Measurements from ENCODE around the gene DGCR8. TPM values are rescaled to one million over a fixed set of nuclear protein-coding genes. Genes with fewer than 3 reads are reported as not detected.

The DGCR8 gene
- total RNA-seq, 1 donor from 2014 or later = 40.9 TPM

DNA sequence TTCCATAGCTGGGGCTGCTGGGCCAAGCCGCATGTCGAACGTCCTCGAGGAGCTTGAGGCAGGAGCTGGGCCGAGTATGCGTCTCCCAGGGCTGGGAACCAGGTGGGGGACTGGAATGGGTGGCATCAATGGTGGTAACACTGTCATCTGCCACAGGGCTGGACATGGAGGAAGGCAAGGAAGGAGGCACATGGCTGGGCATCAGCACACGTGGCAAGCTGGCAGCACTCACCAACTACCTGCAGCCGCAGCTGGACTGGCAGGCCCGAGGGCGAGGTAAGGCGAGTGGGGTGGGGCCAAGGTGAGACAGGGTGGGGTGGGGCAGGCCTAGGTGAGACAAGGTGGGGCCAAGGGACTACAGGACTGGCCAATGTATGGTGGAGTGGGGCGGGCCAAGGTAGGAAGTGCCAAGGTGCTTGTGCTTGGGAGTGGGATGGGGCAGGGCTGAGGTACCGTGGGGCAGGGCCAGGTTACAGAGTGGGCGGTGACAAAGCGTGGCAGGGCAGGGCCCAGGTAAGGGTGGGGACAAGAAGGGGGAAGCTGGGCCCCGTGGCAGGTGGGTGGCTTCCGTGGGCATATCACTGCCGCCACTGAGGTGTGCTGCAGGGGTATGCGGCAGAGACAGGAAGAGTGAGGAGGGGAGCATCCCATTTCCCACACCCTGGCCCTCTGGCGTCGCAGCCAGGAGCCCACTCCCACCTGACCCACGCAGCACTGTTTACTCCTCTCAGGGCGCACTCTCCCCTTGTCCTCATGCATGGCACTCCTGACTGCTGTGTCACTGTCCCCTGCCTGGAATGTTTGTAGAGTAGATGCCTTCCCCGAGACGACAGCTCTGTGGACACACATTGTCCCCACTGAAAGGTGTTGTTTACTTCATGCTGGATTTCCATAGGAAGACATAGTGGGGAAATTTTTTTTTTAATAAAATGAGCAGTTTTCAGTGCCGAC lies 27.5 kb upstream of the DGCR8 start:
- no peak for DNase-seq (ENCODE audit: extremely low read depth, low read depth, low spot score)

DNA sequence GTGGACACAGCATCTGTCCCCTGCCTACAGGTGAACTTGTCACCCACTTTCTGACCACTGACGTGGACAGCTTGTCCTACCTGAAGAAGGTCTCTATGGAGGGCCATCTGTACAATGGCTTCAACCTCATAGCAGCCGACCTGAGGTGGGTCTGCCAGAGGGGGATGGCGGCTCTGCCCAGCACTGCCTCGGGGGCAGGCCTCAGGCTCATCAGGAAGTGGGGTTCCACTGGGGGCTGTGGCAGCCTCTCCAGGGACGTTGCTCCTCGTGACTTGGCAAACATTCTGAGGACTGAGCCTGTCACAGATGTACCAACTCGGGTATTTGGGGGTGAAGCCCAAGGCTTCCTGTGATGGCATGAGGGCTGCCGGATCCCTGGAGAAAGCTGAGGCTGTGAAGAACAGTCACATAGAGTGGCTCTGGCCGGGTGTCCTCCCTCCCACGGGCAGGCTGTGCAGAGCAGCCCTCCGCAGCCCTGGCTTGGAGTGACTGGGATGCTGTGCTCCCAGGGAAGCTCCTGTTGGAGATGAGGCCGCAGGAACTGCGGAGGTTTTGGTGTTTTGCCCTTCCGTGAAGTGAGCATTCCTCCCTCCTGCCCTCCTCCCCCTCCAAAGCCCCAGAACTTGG lies 26.5 kb upstream of the DGCR8 start:
- no peak for DNase-seq (ENCODE audit: extremely low read depth, low read depth, low spot score)

DNA sequence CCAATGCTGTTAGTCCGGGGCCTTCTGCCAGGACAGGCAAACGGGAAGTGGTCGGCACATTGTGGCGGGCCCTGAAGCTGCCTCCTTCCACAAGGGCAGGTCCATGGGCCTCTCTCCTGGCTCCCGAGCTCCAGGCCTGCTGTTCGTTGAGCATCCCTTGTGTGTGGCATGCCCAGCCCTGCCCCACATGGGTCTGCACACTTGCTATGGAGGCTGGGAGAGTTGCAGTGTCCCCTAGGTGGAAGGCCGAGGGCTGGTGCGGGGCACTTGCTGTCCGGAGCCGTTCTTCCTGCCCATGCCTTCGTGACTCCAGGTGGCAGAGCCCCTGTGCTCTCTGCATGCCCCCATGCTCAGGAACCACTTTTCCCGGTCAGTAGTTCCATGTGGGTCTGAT lies 26.0 kb upstream of the DGCR8 start:
- no peak for DNase-seq (ENCODE audit: extremely low read depth, low read depth, low spot score)

DNA sequence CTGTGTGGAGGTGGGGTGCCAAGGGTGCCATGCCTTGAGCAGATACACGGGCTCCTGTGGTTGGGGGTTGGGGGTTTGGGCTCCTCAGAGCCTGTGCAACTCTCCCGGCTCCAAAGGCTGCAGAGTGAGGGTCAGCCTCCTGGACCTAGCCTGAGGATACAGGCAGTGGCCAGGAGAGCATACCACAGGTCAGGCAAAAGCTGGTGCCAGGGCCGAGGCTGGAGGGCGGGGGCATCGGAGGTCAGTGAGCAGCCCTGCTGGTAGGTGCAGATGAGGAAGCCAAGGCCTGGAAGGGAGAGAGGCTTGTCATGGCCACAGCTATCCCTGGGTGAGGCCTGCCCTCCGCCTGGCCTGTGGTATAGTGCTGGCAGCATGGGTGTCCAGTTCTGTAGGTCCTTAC lies 25.6 kb upstream of the DGCR8 start:
- DNase-seq (ENCODE audit: extremely low read depth, low read depth, low spot score) = no peak

DNA sequence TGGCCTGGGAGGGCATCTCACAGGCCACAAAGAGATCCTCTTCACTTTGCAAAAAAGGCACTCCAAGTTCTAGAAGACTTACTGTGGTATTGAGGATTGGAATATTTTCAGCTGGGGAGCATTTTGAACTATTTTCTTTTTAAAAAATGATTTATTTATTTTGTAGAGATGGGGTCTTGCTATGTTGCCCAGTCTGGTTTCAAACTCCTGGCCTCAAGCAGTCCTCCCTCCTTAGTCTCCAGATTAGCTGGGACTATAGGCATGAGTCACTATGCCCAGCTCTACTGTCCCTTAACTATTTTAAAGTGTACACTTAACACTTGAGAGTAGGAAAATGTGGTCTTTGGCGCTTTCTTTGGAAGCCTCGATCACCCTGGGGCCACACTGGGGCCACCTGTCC lies 24.9 kb upstream of the DGCR8 start:
- DNase-seq (ENCODE audit: extremely low read depth, low read depth, low spot score) = no peak

DNA sequence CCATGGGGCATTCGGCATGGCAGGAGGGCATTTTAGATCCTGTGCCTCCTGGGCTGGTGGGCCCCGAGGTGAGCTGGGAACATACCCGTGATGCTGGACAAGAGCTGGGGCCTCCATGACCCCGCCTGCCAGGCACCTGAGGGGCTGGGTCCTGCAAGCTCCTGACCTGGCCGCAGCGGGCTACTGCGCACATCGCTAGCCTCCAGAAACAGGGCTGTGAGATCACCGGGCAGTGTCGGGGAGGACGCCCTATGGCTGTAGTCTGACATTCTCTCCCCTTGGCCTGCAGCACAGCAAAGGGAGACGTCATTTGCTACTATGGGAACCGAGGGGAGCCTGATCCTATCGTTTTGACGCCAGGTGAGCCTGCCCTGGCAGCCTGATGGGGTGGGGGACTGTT lies 24.4 kb upstream of the DGCR8 start:
- DNase-seq (ENCODE audit: extremely low read depth, low read depth, low spot score) = no peak

DNA sequence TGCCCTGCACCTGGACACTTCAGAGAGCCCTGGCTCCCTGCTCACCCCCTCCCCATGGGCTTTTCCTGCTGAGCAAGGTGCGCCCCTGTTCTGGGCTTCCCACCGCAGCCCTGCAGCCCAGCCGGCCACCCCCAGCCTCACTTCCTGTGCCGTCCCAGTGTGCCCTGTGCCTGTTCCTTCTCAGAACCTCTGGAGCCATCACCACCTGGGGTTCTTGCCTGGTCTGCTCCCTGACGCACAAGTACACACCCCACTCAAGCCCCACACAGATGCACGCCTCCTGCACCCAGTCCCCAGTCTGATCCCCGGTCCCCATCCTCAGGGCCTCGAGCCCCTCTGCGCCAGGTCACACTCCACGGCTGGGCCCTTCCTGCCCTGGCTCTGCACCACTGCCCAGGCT lies 23.9 kb upstream of the DGCR8 start:
- DNase-seq (ENCODE audit: extremely low read depth, low read depth, low spot score) = no peak

DNA sequence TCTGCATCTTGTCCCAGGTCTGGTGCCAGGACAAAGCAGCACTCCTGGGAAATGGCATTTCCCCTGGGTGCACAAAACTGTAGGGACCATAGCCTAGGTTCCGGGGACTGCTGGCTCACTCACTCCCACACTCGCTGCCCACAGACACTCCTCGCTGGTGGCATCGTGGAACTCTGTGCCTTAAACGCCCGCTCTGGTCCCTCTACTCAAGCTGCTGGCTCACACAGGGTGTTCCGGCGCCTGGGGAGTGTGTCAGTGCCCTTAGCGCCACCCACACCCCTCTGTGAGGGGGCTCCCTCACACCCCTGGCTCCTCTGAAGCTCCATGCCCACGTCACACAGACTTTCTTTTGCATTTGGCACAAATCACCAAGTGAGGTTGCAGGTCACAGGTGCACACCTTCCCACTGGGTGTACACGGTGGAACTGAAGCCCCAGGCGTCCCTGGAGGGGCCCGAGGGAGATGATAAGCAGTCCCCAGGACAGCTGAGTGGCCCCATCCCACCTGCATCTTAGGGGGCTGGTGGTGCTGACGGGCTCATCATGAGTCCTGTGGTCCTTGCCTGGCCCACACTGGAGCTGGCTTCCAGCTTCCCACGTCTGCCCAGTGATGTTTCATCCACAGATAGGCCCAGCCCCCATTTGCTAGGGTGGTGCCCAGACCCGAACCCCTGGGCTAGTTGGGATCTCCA lies 23.2 kb upstream of the DGCR8 start:
- DNase-seq (ENCODE audit: extremely low read depth, low read depth, low spot score) = no peak

DNA sequence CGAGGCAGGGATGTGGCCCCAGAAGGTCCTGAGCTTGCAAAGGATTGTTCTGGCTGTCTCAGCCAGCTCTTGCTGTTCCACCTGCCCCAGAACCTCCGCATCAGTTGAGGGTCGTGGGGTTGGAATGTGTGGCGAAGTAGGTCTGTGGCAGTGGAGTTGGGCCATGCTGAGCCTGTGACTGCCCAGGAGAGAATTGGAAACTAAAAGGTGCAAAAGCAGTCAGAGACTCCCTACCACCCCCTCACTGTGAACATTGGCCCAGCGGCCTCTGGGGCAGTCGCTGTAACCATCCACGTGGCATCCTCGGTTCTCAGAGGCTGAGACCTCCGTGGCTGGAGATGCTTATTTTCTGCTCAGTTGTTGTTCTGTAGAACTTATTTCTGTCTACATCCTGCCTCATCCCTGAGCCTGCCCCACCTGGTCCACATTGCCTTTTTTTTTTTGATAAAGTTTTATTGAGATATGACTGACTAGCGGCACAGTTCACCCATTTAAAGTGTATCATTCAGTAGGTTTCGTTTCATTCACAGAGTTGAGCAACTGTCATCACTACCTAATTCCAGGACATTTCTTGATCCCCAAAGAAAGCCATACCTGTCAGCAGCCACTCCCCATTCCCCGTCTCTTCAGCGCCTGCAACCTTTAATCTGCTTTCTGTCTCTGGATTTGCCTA lies 22.3 kb upstream of the DGCR8 start:
- DNase-seq (ENCODE audit: extremely low read depth, low read depth, low spot score) = no peak

DNA sequence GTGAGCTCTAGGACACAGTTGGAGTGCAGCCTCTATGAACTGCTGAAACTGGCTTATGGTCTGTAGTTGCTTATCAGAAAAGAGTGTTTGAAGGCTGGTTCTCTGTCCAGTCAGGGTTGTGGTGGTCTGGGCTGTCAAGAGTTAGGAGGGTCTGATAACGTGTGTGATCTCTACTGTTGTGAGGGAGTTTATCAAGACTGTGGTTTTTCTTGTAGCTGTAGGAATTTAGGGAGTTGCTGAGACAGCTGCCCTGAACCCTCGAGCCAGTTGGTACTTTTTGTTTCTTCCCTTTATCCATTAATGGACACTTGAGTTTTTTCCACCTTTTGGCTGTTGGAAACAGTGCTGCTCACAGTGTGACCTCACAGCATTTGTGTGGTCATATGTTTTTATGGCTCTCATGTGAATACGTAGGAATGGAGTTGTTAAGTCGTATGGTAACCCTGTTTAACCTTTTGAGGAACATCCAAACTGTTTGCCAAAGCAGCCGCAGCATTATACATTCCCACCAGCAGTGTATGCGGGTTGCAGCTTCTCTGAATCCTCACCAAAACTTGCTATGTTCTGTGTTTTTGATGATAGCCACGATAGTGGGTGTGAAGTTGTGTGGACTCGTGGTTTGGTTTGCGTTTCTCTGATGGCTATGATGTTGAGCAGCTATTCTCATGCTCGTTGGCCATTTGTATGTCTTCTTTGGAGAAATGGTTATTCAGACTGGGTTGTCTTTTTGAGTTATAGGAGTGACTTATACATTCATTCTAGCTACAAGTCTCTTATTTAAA lies 20.9 kb upstream of the DGCR8 start:
- no peak for DNase-seq (ENCODE audit: extremely low read depth, low read depth, low spot score)

DNA sequence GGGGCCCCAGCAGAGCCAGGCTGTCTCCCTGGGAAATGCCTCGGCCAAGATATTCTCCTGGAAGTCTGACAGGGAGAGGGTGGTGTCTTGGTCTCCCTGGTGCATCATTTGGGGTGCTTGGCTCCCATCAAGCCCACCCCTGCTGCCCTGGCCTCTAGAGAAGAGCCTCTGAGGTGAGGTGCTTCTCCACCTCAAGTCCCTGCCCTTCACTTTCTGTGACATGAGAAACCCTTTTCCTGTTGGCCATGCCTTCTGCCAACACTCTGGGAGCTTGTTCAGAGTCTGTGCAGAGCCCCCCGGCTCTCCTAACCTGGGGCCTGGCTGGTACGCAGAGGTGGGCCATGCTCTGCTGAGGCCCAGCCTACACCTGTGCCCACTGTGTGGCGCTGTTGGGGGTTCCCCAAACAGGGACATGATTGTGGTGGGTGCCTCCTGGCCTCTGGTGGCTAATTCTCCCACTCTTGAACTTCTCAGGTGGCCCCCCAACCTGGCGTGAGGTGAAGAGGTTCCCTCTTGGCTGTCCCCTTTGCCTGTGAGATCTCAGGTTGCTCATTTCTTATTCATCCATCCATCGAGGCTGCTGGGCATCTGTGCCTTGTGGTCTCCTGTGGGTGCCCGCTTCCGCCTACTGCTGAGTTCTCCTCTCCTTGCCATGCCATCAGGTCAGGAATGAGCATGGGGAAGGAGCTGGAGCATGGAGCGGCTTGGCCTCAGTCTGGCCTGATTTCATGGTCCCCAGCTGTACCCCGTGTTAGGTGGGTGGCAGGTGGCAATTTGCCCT lies 19.2 kb upstream of the DGCR8 start:
- no peak for DNase-seq (ENCODE audit: extremely low read depth, low read depth, low spot score)

DNA sequence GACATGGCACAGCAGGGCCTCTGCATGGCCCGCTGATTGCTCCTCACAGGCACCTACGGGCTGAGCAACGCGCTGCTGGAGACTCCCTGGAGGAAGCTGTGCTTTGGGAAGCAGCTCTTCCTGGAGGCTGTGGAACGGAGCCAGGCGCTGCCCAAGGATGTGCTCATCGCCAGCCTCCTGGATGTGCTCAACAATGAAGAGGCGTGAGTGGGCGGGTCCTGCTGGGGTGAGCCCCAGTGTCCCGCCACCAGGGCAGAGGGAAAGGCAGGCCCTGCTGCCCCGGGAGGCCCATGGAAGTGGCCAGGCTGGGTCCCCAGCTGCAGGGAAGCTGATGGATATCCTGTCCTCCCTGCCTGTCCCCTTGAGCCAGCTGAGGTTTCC lies 18.6 kb upstream of the DGCR8 start:
- no peak for DNase-seq (ENCODE audit: extremely low read depth, low read depth, low spot score)

DNA sequence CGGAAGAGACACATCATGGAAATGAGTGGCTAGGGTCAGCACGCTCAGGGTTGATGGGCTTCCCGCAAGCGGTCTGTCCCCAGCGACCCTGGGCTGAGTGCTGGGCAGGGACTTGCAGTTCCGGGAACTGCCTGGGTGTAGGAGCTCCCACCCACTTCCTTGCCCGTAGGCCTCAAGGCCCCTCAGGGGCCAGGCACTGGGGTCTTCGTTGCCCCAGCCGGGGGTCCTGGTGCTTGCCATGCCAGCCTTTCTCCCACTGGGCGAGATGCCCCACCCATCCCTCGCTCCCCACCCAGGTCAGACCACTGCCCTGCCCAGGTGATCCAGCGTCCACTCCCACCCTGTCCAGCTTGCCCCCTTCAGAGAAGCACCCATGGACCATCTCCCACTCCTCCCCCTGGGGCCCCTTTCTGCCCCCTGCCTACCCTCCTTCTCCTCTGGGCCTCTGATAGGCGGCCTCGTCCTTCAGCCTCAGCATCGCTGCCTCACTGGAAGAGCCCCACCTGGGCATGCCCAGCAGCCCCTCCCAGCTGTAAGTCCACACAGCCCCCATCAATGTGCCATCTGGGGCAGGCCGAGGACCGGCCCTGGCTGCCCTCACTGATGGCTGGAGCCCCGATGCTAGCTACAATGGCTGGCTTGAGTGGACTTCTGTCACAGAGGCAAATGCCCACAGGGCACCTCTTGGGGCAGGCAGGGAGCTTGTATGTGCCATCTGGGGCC lies 17.8 kb upstream of the DGCR8 start:
- DNase-seq (ENCODE audit: extremely low read depth, low read depth, low spot score) = no peak

DNA sequence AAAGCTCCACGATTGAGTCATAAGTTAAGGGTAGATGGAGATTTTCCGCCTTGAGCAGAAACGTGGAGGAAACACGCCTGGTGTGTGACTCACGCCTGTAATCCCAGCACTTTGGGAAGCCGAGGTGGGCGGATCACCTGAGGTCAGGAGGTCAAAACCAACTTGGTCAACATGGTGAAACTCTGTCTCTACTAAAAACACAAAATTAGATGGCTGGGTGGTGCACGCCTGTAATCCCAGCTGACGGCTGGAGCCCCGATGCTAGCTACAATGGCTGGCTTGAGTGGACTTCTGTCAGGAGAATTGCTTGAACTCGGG lies 17.3 kb upstream of the DGCR8 start:
- no peak for DNase-seq (ENCODE audit: extremely low read depth, low read depth, low spot score)

DNA sequence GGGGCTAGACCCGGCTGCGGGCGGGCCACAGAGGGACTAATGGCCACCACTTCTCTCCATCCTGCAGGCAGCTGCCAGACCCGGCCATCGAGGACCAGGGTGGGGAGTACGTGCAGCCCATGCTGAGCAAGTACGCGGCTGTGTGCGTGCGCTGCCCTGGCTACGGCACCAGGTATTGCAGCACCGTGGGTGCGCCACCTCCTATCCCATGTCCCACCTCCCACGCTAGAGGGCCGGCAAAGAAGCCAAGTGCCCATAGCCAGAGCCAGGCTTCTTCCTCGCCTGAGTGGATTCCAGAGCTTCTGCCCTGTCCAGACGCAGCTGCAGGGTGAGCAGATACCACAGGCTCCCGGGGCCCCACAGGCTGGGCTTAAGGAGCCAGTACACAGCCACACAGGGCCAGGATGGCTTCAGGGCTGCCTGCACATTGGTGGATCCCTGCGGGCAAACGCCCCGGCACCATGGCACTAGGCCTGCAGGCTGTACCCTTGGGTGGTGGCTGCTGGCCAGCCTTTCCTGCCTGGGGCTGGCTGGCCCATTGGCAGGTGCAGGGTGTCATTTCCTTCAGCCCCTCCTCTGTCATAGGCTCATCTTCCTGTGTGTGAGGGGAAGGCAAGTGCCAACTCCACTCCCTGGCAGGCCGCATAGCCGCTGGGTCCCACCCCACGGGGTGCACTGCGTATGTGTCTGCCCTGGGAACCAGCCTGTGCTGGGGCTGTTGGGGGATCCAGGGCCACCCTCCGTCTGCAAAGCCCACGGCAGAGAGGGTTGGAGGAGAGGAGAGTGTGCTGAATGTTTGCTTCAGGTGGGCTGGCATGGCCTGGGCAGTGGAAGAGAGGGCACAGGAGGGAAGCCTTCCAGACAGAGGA lies 16.5 kb upstream of the DGCR8 start:
- DNase-seq (ENCODE audit: extremely low read depth, low read depth, low spot score) = no peak

DNA sequence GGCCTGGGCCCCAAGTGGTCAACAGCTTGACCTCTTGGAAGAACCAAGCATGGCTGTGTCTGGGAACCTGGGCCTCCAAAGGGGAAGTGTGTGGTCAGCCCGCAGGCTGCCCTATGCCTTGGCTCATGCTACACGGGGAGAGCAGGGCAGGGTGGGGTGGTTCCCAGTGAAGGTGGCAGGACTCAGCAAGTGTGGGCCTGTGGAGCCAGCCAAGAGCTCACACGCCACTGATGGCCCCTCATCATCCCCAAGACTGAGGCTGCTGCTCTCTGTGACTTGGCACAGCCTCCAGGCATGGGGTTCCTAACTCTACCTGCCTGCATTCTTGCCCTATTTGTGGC lies 15.9 kb upstream of the DGCR8 start:
- no peak for DNase-seq (ENCODE audit: extremely low read depth, low read depth, low spot score)

DNA sequence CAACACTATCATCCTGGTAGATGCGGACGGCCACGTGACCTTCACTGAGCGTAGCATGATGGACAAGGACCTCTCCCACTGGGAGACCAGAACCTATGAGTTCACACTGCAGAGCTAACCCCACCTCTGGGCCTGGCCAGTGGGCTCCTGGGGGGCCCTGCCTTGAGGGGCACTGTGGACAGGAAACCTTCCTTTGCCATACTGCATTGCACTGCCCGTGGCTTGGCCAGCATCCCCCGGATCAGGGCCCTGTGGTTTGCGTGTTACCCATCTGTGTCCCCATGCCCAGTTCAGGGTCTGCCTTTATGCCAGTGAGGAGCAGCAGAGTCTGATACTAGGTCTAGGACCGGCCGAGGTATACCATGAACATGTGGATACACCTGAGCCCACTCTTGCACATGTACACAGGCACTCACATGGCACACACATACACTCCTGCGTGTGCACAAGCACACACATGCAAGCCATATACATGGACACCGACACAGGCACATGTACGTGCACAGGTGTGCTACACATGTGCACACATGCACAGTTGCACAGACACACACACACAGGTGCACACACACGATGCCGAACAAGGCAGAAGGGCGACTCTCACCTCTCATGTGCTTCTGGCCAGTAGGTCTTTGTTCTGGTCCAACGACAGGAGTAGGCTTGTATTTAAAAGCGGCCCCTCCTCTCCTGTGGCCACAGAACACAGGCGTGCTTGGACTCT lies 15.3 kb upstream of the DGCR8 start:
- DNase-seq (ENCODE audit: extremely low read depth, low read depth, low spot score) = no peak

All from glomerular endothelial cell (primary cell).